ENCODE measurements around the gene PGBD5.

PGBD5 gene

DNA sequence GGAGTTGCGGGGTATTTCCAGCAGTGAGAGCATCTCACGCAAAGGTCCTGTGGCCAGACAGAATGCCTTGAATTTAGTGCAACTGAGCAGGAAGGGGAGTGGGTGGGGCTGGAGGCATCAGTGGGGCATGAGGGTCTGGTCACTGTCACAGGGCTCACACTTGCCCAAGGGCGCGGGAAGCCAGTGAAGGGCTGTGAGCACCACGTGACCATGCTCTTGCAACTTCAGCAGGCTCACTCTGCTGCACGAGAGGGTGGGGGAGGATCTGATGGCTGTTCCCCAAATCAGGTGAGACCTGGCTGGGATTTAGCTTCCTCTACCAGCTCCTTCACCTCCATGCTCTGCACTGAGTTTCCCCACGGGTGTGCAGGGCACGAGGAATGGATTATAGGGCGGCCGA is 64.2 kb downstream of the PGBD5 start:
- H3K9me3 ChIP-seq (ENCODE audit: severe bottlenecking) = no peaks in the 10 kb centered on the region
- no peak for DNase-seq
- no peaks in the 10 kb centered on the region for H3K27me3 ChIP-seq (ENCODE audit: insufficient read depth, low read depth, severe bottlenecking)
- H3K36me3 ChIP-seq = no peaks in the 10 kb centered on the region
- TF ChIP-seq, protein P1, sequence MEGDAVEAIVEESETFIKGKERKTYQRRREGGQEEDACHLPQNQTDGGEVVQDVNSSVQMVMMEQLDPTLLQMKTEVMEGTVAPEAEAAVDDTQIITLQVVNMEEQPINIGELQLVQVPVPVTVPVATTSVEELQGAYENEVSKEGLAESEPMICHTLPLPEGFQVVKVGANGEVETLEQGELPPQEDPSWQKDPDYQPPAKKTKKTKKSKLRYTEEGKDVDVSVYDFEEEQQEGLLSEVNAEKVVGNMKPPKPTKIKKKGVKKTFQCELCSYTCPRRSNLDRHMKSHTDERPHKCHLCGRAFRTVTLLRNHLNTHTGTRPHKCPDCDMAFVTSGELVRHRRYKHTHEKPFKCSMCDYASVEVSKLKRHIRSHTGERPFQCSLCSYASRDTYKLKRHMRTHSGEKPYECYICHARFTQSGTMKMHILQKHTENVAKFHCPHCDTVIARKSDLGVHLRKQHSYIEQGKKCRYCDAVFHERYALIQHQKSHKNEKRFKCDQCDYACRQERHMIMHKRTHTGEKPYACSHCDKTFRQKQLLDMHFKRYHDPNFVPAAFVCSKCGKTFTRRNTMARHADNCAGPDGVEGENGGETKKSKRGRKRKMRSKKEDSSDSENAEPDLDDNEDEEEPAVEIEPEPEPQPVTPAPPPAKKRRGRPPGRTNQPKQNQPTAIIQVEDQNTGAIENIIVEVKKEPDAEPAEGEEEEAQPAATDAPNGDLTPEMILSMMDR (IDR thresholded peaks at IDR 0.05; ENCODE audit: low read depth, low read length) = no peak
- no peak overlapping the region for H3K27ac ChIP-seq
- no peak overlapping the region for H3K4me3 ChIP-seq (ENCODE audit: low read depth, low read length)

DNA sequence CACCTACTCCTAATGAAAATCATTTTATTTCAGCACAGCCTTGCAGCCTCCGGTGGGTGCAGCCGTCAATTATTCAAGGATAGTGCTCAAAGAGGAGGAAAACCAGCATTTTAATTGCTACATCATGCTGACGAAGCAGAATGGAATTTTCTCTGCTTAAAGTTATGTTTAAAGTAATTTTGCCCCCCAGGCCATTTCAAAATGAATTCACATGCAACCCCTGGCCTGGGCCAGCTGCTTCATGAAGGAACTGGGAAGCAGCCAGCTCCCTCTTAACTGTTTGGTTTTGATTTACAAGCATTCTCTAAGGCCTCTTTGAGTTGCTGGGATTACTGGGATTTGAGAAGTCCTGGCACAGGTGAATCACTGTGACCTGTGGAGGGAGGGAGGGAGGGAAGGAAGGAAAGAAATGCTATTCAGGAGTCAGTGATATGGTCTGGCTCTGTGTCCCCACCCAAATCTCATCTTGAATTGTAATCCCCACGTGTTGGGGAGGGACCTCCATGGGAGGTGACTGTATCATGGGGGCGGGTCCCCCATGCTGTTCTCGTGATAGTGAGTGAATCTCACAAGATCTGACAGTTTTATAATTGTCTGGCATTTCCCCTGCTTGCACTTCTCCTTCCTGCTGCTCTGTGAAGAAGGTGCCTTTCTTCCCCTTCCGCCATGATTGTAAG is 66.0 kb downstream of the PGBD5 start:
- TF ChIP-seq, protein P1 (IDR thresholded peaks at IDR 0.05; ENCODE audit: low read depth, low read length) = no peak
- H3K9me3 ChIP-seq (ENCODE audit: severe bottlenecking) = no peaks in the 10 kb centered on the region
- peaks cover 3% of the 10 kb centered on the region; the same call in 1 of the 2 replicates for H3K36me3 ChIP-seq
- H3K27me3 ChIP-seq (ENCODE audit: insufficient read depth, low read depth, severe bottlenecking) = no peaks in the 10 kb centered on the region
- no peak overlapping the region for H3K27ac ChIP-seq
- no peak overlapping the region for H3K4me3 ChIP-seq (ENCODE audit: low read depth, low read length)
- no peak for DNase-seq

DNA sequence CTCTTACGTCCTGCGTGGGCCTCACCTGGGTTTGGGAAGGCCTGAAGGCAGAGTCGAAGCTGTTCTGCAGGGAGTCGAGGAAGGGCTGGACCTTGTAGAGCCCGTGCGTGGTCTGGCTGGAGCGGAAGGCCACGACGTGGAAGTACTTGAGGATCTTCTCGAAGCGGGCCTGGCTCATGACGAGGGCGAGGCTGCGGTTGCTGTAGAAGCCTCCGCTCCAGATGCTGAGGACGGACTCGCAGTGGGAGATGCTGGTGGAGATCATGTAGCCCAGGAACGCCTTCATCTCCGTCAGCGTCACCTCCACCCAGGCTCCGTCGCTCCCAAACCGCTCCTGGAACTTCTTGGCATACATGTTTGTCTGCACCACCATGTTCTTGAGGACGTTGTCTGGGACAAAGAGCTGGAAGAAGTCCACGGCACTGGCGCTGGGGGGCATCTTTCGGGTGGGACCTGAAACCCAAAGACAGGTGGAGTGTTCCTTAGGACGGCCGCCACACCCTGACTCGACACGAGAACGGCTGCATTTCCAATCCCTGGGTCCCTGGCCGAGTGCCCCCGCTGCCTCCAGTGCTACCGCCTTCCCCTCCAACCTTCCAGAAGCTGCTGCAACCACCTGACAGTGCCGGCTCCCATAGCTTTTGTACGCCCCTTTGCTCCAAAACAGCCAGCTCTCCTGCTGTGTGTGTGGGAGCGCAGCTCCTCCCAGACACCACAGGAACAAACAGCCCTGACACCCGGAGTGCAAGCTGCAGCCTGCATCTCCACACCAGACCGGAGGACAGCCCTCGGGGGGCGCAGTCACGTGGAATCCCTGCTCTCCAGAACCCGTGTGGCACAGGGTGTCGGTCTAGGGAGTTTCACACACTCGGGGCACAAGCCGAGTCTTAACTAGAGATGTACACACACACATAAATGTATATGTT is 69.0 kb downstream of the PGBD5 start:
- H3K4me3 ChIP-seq (ENCODE audit: low read depth, low read length) = no peak overlapping the region
- no peaks in the 10 kb centered on the region for H3K9me3 ChIP-seq (ENCODE audit: severe bottlenecking)
- no peak for DNase-seq
- TF ChIP-seq, protein P1 (IDR thresholded peaks at IDR 0.05; ENCODE audit: low read depth, low read length) = no peak
- no peak overlapping the region for H3K27ac ChIP-seq
- H3K36me3 ChIP-seq = peaks cover 7% of the 10 kb centered on the region; the same call in 1 of the 2 replicates
- no peaks in the 10 kb centered on the region for H3K27me3 ChIP-seq (ENCODE audit: insufficient read depth, low read depth, severe bottlenecking)

DNA sequence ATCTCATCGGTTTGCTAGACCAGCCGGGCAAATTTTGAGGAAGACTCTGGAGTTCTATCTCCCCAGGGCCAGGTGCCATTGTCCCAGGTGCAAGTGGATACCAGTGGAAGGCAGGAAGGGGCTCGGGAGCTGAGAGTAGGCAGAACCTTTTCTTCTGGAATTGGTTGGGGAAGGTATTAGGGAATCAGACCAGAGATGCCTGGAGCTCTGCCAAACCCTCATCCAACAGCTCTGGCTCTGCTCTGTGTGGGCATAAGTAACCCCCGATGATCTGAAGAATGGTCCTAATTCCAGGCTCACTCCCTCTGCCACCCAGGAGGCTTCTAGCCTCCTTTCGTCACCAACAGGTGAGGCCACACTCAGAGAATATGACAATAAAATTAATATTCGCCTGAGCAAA is 69.9 kb downstream of the PGBD5 start:
- no peak overlapping the region for H3K4me3 ChIP-seq (ENCODE audit: low read depth, low read length)
- TF ChIP-seq, protein P1 (IDR thresholded peaks at IDR 0.05; ENCODE audit: low read depth, low read length) = no peak
- no peak overlapping the region for H3K27ac ChIP-seq
- DNase-seq = no peak
- peaks cover 7% of the 10 kb centered on the region; the same call in 1 of the 2 replicates for H3K36me3 ChIP-seq
- no peaks in the 10 kb centered on the region for H3K27me3 ChIP-seq (ENCODE audit: insufficient read depth, low read depth, severe bottlenecking)
- H3K9me3 ChIP-seq (ENCODE audit: severe bottlenecking) = no peaks in the 10 kb centered on the region

DNA sequence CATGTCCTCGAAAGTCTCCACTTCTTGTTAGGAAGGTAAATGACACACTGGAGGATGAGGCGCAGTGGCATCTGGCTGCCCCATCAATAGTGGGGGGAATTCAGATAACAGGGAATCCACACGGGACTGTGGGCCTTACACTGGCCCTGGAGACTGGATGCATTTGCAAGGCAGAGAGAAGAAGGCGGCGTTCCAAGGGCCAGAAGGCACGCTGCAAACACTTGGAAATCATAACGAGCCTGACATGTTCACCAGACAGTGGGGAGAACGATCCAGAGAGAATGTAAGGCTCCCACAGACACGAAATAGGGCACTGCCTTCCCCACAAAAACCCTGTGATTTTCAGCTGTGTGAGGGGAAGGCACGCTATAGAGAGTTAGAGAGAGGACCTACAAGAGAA is 70.5 kb downstream of the PGBD5 start:
- Histone ChIP-seq H3K27ac (no peak overlapping the region), H3K9me3 (ENCODE audit: severe bottlenecking) (no peaks in the 10 kb centered on the region), H3K4me3 (ENCODE audit: low read depth, low read length) (no peak overlapping the region), H3K36me3 (peaks cover 9% of the 10 kb centered on the region), H3K27me3 (ENCODE audit: insufficient read depth, low read depth, severe bottlenecking) (no peaks in the 10 kb centered on the region)
- DNase-seq = no peak
- TF ChIP-seq, protein P1 (IDR thresholded peaks at IDR 0.05; ENCODE audit: low read depth, low read length) = no peak
